Fibroblast of skin of left quadriceps (primary cell): Measurements from ENCODE around the gene CROCC.
"Not testable (repeated sequence)": the region's sequence is repeated elsewhere in the genome, so short reads cannot be mapped to it uniquely, and the experiment has no call there.

Source experiments
- DNase-seq, 2 experiments: peaks; one replicate each; pipeline ENCODE4 v3.0.0-alpha.2; 2013; ENCODE audit warnings: low read depth in 2 of 2

The CROCC gene, protein sequence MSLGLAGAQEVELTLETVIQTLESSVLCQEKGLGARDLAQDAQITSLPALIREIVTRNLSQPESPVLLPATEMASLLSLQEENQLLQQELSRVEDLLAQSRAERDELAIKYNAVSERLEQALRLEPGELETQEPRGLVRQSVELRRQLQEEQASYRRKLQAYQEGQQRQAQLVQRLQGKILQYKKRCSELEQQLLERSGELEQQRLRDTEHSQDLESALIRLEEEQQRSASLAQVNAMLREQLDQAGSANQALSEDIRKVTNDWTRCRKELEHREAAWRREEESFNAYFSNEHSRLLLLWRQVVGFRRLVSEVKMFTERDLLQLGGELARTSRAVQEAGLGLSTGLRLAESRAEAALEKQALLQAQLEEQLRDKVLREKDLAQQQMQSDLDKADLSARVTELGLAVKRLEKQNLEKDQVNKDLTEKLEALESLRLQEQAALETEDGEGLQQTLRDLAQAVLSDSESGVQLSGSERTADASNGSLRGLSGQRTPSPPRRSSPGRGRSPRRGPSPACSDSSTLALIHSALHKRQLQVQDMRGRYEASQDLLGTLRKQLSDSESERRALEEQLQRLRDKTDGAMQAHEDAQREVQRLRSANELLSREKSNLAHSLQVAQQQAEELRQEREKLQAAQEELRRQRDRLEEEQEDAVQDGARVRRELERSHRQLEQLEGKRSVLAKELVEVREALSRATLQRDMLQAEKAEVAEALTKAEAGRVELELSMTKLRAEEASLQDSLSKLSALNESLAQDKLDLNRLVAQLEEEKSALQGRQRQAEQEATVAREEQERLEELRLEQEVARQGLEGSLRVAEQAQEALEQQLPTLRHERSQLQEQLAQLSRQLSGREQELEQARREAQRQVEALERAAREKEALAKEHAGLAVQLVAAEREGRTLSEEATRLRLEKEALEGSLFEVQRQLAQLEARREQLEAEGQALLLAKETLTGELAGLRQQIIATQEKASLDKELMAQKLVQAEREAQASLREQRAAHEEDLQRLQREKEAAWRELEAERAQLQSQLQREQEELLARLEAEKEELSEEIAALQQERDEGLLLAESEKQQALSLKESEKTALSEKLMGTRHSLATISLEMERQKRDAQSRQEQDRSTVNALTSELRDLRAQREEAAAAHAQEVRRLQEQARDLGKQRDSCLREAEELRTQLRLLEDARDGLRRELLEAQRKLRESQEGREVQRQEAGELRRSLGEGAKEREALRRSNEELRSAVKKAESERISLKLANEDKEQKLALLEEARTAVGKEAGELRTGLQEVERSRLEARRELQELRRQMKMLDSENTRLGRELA (N-terminal part only)

GRCh38 chr1:16921391-16922185 is at the start of gene CROCC:
Gene CROCC (plus strand): TSS chr1:16921931. CDS start chr1:16922019, 88 bp downstream.
- no peak for DNase-seq

GRCh38 chr1:16872152-16873075 is 49.3 kb upstream of the CROCC start:
- not testable (repeated sequence) for DNase-seq

DNA sequence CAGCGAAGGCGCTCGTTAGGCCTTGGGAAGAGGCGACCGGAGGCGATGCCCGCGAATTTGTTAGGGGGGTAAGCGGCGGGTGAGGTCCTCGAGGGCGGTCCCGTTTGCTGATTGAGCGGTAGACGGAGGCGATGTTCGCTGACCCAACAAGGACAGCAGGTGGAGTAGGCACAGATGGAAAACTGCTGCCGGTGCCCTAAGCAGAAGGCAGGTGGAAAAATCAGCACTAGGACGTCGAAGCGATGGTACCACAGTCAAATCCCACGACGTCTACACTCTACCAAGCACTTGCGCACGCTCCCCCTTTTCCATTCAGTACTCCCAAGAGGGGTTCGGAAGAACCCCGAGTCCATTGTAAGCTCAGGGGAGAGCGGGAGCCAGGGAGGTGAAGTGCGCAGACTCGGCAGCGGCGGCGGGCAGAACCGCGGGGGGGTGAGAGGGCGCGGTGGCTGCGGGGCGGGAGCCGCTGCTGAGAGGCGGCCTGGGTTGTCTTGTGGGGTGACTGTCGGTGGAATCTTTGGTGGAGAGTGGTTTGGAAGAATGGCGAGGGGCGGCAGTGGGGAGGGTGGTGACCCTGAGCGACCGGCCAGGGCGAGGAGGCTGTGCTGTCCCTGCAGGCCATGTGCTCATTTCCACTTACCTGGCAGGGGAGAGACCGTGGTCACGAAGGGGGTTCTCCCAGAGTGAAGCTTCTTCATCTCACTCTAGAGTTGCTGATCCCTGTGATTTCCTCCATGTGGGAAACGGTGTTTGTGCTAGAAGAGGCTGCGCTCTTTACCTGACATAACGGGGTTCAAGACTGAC is 48.5 kb upstream of the CROCC start:
- not testable (repeated sequence) for DNase-seq

DNA sequence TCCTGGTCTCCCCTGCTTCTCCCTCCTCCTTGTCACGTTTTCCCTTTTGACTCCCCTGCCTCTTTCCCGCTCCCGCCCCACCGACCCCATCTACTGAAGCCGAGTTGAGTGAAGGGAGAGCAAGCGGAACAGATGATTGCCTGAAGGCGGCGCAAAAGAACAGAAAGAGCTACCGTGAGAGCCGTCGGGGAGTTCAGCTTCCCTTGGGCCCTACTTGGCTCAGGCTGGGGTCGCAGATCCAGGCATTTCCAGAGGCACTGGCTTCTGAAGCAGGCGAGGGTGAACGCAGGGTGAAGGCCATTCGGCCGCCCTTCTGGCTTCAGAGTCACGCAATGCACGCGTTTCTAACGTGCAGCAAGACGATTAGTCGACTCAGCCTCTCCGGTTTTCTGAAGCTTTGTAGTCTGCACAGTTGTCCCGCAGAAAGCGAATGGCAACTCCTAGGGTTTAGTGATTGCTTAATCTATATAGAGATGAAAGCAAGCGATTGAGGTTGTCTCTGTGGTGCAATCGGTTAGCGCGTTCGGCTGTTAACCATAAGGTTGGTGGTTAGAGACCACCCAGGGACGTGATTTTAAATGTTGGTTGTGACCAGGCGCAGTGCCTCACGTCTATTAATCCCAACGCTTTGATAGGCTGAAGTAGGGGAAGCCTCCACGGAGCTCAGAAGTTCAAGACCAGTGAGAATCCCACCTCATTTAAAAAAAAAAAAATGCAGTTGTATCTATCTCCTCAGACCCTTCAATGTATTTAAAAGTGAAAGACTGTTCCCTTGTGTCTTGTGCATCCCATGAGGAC is 46.6 kb upstream of the CROCC start:
- not testable (repeated sequence) for DNase-seq

DNA sequence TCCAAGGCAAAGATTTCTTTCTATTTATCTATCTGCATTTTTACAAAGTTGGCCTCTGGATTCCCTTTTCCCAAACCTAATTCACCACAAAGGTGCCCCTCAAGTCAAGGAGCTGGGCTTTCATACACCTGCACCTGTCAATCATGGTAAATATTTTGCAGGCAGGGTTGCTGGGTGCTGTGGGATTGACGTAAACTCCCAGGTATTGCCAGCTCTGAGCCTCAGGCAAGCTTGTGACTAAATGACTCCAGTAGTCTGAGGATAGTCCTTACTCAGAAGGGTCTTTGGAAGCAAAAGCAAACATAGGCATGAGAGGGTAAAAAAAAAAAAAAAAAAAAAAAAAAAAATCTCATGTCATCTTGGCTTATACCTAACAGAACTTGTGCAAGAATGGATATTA is 40.0 kb upstream of the CROCC start:
- DNase-seq = not testable (repeated sequence)

DNA sequence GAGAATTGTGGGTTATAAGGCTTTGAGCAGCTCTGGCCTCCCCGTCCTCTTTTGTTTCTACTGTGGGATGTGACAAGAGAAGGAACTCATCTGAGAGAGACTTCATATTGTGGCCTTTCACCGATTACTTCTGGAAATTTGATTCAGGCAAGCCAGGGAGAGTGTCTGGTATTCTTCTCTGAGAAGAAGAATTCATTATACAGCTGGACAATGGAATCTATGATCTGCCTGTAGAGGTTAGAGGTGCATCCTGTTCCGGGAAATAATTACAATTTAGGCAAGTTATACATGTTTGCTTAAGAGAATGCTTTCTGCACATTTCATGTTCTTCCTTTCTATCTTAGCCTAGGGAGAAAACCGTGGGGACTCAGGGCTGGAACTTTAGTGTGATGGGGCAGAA is 38.7 kb upstream of the CROCC start:
- no peak for DNase-seq

GRCh38 chr1:16884487-16884886 is 37.2 kb upstream of the CROCC start:
- DNase-seq = not testable (repeated sequence)

DNA sequence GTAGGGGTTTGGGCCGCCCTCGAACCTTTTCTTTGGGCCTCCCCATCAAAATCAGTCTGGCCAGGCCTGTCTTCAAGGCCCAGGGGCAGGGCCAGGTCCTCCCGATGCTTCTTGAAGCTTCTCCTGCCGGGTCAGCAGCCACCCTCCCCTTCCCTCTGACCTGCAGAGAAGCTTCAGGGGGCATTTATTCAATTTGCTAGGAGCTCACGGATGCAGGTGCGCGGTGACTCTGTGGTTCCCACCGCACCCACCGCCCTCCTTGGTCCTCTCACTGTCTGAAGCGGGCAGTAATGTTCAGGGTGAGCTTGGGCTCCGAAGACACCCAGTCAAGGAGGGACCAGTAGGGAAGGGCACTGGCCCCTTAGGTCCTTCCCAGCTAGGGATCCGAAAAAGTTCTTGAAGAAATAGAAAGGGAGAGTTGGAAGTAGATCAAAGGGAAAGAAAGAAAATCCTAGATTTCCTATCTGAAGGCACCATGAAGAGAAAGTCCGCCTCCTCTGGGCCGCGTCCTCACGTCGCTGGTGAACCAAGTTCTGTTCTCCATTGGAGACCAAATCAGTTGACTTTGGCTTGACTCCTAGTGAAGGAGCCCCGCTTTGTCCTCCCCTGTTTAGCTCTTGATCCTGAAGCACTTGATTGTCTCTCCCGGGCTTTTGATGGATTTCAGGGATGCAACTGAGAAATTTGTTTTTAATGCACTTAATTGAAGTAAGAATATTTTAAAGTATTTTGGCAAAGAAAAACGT is 34.7 kb upstream of the CROCC start:
- no peak for DNase-seq

- DNase-seq = peak; percentile 59
Observed at GRCh38 chr1:16888860-16889816, 32.6 kb upstream of the CROCC start.

- not testable (repeated sequence) for DNase-seq
Observed at GRCh38 chr1:16890539-16891021, 31.2 kb upstream of the CROCC start.

DNA sequence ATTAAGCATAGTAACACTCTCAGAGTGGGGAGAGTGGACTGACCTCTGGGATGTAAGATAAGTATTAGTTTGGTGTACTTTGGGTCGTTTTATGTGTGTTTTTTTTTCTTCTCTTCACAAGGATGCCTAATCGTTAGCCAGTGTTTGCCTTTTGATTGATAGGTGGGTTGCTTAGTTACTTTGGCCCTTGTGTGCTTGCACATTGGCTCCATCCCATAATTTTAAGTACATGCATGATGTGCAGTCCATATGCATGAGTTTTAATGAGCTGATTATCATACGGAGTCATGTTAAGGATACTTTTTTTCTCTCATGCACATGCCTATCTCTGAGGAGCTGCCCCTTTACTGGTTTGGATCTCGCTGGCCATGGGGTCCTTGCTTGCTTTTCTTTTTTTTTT is 30.7 kb upstream of the CROCC start:
- DNase-seq = not testable (repeated sequence)

DNA sequence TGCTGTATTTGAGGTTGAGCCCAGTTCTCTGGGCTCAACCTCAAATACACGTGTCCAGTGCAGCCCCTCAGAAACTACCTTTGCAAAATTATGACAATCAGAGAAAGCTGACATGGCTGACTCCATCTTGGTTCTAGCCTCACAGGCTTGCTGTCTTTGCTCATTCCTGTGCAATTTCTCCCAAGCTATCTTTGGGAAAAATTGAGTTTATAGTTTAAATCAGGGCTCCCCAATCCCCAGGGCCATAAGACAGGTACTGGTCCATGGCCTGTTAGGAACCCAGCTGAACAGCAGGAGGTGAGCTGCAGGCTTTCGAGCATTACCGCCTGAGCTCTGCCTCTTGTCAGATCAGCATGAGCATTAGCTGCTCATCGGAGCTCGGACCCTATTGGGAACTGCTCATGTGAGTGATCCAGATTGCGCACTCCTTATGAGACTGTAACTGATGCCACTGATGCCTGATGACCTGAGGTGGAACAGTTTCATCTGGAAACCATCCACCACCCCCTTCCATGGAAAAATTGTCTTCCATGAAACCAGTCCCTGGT is 28.7 kb upstream of the CROCC start:
- not testable (repeated sequence) for DNase-seq

DNA sequence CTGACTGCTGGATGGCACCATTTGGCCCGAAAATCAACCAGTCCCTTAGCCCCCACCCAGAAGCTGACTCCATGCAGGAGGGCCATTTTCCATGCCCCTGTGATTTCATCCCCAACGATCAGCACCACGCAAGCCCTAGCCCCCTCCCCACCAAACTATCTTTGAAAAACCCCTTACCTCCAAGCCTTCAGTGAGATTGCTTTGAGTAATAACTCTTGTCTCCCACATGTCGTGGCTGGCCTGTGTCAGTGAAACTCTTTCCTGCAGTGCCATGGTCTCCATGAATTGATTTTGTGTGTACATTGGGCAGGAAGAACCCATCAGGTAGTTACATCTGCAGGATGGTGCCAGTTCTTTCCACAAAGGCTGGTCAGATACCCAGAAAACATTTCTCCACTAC is 27.9 kb upstream of the CROCC start:
- DNase-seq = not testable (repeated sequence)

GRCh38 chr1:16894338-16894737 is 27.4 kb upstream of the CROCC start:
- not testable (repeated sequence) for DNase-seq

DNA sequence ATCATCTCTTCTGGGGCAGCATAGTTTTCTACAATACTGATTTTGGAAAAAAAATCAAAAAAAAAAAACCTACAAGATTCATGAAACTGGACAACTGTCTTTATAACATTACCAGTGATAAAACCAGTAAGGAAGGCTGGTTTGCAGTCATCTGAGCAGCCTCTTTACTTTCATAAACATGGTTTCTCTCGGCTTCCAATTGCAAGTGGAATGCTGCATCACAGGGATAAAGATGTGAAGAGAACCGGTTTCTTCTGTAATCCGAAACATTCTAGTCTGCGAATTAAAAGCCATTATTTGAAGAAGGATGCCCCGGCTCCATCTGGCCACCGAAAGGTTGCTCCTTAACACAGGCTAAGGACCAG is 26.5 kb upstream of the CROCC start:
- not testable (repeated sequence) for DNase-seq
